Stomach smooth muscle (tissue), 2 donors: ENCODE results near the gene ANXA2.
"Not testable (repeated sequence)": the region's sequence is repeated elsewhere in the genome, so short reads cannot be mapped to it uniquely, and the experiment has no call there.

Experiments used
- H3K27ac ChIP-seq: one replicate; pipeline ENCODE4 v1.7.0; 2013; ENCODE audit warnings: mild to moderate bottlenecking, low read length, inconsistent platforms
- H3K27me3 ChIP-seq, 2 donors: one replicate each; pipeline ENCODE4 v1.7.0; 2013; ENCODE audit warnings: low read length in 2 of 2; ENCODE audit not compliant: insufficient read depth in 2 of 2, control insufficient read depth in 1 of 2
- H3K36me3 ChIP-seq, 2 donors: one replicate each; pipeline ENCODE4 v1.7.0; 2013; ENCODE audit warnings: low read length in 2 of 2; ENCODE audit not compliant: control insufficient read depth in 2 of 2, insufficient read depth in 2 of 2
- H3K4me1 ChIP-seq: one replicate; pipeline ENCODE4 v1.7.0; 2013; ENCODE audit warnings: low read length; ENCODE audit not compliant: control insufficient read depth, insufficient read depth
- H3K4me3 ChIP-seq, 2 donors: one replicate each; pipeline ENCODE4 v1.7.0; 2013; ENCODE audit warnings: low read length in 2 of 2
- H3K9ac ChIP-seq, 2 donors: one replicate each; pipeline ENCODE4 v1.7.0; 2013; ENCODE audit warnings: low read length in 2 of 2, mild to moderate bottlenecking in 1 of 2
- H3K9me3 ChIP-seq, 2 donors: one replicate each; pipeline ENCODE4 v1.7.0; 2013; ENCODE audit warnings: low read length in 2 of 2; ENCODE audit not compliant: control insufficient read depth in 2 of 2
- donor health status: healthy.
- donor health status: Pancreatic carcinoma.

The ANXA2 gene

DNA sequence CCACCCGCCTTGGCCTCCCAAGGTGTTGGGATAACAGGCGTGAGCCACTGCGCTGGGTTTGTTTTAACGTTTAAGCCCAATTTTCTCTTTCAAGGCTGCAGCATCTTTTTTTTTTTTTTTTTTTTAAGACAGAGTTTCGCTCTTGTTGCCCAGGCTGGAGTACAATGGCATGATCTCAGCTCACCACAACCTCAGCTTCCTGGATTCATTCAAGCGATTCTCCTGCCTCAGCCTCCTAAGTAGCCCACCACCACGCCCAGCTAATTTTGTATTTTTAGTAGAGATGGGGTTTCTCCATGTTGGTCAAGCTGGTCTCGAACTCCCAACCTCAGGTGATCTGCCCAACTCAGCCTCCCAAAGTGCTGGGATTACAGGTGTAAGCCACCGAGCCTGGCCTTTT is 12.6 kb upstream of the ANXA2 start:
- not testable (repeated sequence) for H3K4me3 ChIP-seq, H3K9ac ChIP-seq, H3K9me3 ChIP-seq, H3K27me3 ChIP-seq, H3K36me3 ChIP-seq, H3K27ac ChIP-seq
- H3K4me1 ChIP-seq: peaks cover 14% of the 10 kb centered on the region

DNA sequence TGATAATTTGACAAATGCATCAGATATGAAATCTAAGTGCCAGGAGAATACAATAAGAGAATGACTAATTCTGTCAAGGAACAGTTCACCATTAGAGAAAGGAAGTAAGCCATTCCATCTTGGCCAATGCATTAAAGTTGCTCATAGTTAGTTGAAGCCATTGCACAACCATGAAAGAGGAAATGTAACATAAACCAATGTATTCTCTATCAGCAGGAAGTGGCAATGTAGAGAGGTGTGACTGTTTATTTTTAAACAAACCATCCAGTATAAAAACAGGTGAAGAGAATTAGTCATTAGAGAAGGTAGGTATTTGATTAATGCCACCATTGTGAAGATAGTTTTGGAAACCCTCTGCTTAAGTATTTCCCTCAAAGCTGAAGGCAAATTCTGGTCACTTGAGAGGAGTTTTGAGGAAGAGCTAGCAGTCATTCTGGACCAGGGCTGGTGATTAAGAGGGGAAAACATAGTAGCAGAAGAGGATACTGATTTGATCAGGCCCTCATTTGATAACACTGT is 10.7 kb upstream of the ANXA2 start:
- H3K4me1 ChIP-seq: peaks cover 9% of the 10 kb centered on the region
- H3K27me3 ChIP-seq: no peaks in the 10 kb centered on the region
- no peak overlapping the region for H3K27ac ChIP-seq
- no peak overlapping the region for H3K9ac ChIP-seq
- H3K4me3 ChIP-seq: no peak overlapping the region
- H3K9me3 ChIP-seq: no peaks in the 10 kb centered on the region
- no peaks in the 10 kb centered on the region for H3K36me3 ChIP-seq

DNA sequence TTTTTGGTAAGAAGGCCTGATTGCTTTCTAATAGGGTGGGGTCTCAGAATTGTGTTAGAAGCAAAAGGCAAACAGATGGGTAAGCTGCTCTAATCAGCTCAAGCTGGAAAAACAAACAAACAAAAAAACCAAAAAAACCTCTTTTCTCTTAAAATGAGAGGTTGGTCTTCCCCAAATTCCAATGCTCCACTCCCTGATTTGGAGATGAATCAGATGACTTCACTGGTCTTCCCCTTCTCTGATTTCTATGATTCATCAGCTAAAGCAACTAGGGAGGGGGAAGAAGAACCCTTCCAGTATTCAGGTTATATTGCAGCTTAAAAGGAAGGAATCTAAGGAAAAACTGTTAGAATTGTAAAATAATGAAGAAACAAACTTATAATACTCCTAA is 9.6 kb upstream of the ANXA2 start:
- Histone ChIP-seq H3K9me3 (no peaks in the 10 kb centered on the region), H3K9ac (no peak overlapping the region), H3K4me3 (no peak overlapping the region), H3K36me3 (no peaks in the 10 kb centered on the region), H3K27me3 (no peaks in the 10 kb centered on the region), H3K27ac (no peak overlapping the region), H3K4me1 (no peaks in the 10 kb centered on the region)

DNA sequence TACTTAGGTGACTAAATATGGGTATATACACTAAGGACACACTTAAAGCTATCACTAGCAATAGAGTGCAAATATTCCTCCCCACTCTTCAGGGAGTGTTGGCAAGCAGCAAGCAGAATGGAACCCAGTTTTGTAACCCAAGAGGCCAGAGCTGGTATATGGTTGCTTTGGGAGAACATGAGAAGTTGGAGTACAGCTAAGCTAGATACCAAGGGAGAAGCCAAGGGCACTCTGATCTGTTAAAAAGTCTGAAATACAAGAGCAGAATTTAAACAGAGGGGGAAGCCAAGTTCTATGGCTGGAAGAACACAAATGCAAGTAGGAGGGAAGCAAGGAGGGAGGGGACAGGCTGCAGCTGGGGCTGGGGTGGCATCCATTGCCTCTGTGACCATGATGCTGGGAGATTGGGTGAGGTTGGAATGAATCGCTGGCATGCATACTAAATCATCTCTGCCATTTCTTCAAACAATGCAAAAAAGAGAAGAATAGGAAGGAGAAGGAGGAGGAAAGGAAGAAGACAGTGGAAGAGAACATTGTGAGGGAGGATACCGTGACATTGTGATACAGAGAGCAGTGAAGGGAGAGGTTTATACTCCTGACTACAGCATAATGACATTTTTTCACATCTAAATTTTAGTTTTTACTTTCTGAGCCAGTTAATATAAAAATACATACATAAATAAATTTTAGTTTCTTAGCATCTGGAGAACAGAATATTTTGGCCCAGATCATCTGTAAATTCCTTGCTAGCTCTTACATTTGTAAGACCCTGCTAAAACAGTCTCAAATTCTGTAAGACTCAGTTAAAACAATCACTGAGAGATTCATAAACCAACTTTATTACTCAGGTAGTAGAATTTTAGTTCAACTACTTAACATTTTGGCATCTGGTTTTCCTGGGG is 9.0 kb upstream of the ANXA2 start:
- Histone ChIP-seq H3K36me3 (no peaks in the 10 kb centered on the region), H3K9ac (no peak overlapping the region), H3K27ac (no peak overlapping the region), H3K4me3 (no peak overlapping the region), H3K9me3 (no peaks in the 10 kb centered on the region), H3K27me3 (no peaks in the 10 kb centered on the region), H3K4me1 (no peaks in the 10 kb centered on the region)

DNA sequence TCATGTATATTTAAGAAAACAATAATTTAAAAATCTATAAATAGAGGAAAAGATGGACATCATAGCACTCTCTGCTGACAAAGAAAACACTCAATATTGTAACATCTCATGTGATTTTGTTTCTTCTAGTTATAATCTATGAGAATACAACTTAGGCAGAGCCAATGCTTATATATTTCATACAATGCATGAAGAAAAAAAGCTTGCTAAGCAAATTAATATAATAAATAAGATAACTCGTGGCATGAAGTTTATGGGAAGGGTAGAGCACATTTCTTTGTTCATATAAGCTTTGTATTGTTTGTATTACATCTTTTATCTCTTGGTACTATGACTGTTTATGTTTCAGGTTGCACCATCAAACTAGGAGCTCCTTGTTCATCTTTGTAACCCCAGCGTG is 7.6 kb upstream of the ANXA2 start:
- Histone ChIP-seq H3K4me3 (no peak overlapping the region), H3K36me3 (no peaks in the 10 kb centered on the region), H3K9me3 (no peaks in the 10 kb centered on the region), H3K9ac (no peak overlapping the region), H3K4me1 (no peaks in the 10 kb centered on the region), H3K27ac (no peak overlapping the region), H3K27me3 (no peaks in the 10 kb centered on the region)

DNA sequence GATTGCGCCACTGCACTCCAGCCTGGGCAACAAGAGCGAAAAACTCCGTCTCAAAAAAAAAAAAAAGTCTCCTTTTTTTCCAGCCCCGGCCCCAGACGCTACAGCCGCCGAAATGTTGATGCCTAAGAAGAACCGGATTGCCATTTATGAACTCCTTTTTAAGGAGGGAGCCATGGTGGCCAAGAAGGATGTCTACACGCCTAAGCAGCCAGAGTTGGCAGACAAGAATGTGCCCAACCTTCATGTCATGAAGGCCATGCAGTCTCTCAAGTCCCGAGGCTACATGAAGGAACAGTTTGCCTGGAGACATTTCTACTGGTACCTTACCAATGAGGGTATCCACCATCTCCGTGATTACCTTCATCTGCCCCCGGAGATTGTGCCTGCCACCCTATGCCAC is 6.6 kb upstream of the ANXA2 start:
- H3K36me3 ChIP-seq, H3K27me3 ChIP-seq, H3K9me3 ChIP-seq, H3K4me3 ChIP-seq, H3K27ac ChIP-seq, H3K4me1 ChIP-seq, H3K9ac ChIP-seq: not testable (repeated sequence)

DNA sequence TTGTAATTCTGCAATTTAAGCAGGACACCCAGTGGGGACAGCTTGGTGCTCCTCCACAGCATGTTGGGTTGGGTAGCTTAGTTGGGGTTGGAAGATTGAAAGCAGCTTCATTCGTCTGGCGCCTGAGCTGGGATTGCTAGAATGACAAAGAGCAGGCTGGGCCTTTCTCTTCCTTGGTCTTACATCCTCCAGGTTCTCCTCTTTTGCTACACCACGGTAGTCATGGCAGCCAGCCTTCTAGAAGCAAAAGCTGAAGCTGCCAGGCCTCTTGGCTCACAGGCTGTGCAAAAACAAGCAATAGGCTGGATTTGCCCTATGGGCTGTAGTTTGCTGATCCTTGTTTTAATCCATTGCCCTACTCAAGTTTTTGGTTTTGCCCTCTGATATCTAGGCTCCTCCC is 3.2 kb upstream of the ANXA2 start:
- H3K4me1 ChIP-seq: peaks cover 22% of the 10 kb centered on the region
- no peak overlapping the region for H3K27ac ChIP-seq
- H3K4me3 ChIP-seq: no peak overlapping the region
- H3K9me3 ChIP-seq: no peaks in the 10 kb centered on the region
- H3K36me3 ChIP-seq: peaks cover 0 to 3% of the 10 kb centered on the region in 2 donors
- H3K27me3 ChIP-seq: no peaks in the 10 kb centered on the region
- no peak overlapping the region for H3K9ac ChIP-seq

DNA sequence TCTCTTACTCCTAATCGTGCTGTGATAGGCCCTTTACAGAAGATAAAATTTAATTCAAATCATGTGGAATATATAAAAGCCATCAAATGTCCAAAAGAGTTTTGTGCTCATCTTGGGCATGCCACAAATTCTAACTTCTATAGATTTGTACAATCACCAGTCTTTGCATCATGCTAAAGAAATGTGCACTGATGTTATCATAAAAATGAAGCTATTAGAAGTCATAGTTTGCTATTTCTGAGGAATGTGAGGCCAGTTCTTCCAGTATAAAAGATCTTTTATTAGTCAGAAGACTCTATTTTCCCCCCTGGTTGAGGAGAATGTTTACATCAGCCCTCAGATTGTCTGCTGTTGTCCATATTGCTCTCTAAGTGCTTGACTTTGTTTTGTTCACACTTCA is 2.1 kb upstream of the ANXA2 start:
- H3K9me3 ChIP-seq: no peaks in the 10 kb centered on the region
- no peak overlapping the region for H3K9ac ChIP-seq
- H3K4me1 ChIP-seq: peaks cover 31% of the 10 kb centered on the region
- no peak overlapping the region for H3K4me3 ChIP-seq
- peaks cover 6 to 8% of the 10 kb centered on the region in 2 donors for H3K36me3 ChIP-seq
- no peak overlapping the region for H3K27ac ChIP-seq
- H3K27me3 ChIP-seq: no peaks in the 10 kb centered on the region

DNA sequence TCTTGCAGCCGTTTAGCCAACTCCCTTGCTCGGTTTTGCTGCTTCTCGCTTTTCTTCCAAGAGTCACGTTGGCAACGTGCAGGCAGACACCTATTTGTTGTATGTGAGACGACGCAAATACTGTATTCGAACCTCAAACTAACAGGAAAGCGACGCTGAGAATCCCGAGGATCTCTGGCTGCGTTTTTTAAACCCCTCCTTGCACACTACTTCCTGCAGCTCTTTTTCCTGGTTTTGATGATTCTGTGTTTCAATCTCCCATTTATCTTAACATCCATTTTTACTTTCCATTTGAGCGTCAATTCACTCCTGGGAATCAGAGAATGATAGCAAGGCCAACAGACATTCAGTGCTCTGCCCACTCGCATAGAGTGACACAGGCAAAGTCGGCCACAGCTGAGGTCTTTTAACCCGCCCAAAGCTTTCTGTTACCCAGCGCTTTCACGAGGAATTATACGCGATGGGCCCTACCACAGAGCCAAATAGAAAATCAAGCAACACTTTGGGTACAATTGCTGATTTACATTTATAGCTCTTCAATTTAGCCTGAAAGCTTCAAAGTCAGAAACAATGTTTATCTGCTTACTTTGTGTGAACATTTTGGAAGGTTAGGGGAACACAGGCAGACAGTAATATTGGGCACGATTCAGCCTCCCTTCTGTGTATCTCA is 1.6 kb upstream of the ANXA2 start:
- H3K4me3 ChIP-seq: peak overlapping the region; percentile 53 to 90
- no peaks in the 10 kb centered on the region for H3K27me3 ChIP-seq
- H3K9me3 ChIP-seq: no peaks in the 10 kb centered on the region
- peaks cover 6 to 8% of the 10 kb centered on the region in 2 donors for H3K36me3 ChIP-seq
- H3K27ac ChIP-seq: peak overlapping the region; percentile 84
- peak overlapping the region in 1 of 2 donors; percentile 7 for H3K9ac ChIP-seq
- H3K4me1 ChIP-seq: peaks cover 36% of the 10 kb centered on the region

DNA sequence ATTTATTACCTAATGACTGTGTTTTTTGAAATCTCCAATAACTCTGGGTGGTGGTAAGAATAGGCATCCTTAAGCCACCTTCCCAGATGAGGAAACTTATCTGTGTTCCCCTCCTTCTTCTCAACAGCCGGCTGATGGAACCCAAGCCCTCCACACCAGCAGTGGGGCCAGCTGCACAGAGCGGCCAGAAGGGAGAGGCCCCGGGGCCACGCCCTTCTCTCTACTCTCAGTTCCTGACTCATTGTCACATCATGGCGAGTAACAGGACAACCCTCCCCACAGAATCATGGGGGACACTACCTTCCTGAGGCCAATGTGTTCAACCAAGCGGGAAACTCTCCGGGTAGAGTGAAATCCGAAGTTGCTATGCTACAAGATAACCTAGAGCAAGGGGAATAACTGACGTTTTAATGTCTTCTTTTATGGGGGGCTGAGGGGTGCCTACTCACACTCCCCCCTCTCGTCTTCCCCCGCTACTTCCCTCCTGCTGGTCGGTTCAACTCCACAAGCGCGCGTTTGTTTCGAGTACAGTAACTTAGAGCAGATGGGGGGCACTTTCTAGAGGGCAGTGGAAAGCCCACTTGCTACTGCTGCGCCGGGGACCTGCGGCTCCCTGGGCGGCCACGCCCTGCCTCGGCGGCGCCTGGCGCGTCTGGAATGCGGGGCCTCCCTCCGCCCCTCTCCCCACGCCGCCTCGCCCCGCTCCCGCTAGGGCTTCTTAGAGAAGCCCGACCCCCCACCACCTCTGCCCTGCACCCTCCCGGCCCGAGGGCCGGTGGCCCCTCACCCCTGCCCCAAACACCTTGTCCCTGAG is 621 bp downstream of the ANXA2 start:
- Histone ChIP-seq H3K9ac (peak overlapping the region; percentile 84 to 94), H3K27me3 (no peaks in the 10 kb centered on the region), H3K36me3 (peaks cover 6 to 8% of the 10 kb centered on the region in 2 donors), H3K27ac (peak overlapping the region; percentile 84), H3K4me1 (peaks cover 57% of the 10 kb centered on the region), H3K4me3 (peak overlapping the region; percentile 90 to 95), H3K9me3 (no peaks in the 10 kb centered on the region)
